CD4-positive, alpha-beta T cell treated with Interleukin-21 for 1 hour (primary cell): Measurements from ENCODE around the gene DNAJC22.

Source experiments
- DNase-seq: peaks from one replicate; pipeline ENCODE4 v3.0.0-alpha.2; 2020

Gene DNAJC22

DNA sequence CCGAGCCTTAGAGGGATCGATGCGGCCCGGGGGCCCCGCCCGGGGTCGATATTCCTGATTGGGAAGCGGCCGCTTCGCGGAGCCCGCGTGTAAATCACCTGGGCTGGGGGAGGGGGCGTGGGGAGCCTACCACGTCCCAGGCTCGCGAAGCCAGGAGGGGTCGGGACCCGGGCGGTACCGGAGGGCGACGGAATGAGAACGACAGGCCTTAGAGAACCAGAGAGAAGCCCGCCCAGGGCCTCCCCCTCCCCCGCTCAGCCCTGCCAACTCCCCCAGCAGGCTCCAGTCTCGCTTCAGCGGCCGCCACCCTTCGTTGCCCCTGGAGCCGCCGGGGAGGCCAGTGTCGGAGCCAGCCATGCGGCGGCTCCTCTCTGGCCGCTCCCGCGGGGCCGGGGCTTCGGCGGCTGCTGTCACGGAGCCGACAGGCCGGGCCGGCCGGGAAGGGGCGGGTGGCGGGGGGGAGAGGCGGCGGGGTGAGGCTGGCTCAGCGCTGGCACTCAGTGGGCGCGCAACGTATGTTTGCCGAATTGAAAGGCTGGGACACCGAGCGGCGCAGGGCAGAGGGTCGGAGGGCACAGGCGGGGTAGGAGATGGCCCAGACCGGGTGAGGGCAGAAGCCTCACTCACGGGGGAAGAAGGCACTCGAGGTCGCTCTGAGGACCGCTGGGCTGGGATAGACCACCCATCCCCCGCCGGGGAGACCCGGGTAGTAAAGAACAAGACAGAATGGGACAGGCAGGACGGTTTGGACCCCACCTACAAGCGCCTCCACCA is 1.4 kb upstream of the DNAJC22 start:
- no peak for DNase-seq

DNA sequence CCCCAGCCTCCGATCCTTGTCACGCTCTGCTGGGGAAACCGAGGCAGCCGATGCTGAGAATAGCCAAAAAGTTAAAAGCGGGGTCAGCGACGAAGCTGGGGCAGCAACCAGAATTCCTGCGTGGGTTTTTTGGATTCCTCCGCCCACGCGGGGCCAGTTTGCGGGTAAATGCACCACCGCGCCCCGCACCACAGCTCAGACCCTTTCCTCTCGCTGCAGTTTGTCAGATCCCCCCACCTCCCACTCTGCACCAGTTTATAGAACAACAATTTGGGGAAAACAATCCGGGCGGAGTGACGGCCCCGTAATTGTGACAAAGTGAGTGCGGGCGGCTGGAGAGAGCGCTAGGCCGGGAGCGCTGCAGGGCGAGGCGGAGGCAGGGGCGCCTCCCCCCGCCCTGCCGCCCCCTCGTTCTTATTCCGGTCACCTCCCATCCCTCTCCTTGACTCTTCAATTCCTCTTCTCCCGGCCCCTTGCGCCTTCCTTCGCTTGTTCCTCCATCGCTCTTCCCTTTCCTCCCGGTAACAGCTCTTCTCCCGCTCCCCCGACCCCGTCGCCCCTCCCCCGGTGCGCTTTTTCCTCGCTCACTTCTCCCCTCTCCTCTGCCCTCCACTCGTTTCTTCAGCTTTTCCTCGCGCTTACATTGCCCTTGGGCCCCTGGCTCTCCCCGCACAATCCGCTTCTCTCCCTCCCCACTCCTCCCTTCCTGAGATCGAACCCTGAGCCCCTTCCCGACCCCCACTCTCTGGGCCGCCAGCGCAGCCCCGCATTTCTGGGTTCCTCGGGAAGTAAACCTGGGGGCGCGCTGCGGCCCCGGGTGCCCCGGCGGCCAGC is 646 bp upstream of the DNAJC22 start:
- no peak for DNase-seq

DNA sequence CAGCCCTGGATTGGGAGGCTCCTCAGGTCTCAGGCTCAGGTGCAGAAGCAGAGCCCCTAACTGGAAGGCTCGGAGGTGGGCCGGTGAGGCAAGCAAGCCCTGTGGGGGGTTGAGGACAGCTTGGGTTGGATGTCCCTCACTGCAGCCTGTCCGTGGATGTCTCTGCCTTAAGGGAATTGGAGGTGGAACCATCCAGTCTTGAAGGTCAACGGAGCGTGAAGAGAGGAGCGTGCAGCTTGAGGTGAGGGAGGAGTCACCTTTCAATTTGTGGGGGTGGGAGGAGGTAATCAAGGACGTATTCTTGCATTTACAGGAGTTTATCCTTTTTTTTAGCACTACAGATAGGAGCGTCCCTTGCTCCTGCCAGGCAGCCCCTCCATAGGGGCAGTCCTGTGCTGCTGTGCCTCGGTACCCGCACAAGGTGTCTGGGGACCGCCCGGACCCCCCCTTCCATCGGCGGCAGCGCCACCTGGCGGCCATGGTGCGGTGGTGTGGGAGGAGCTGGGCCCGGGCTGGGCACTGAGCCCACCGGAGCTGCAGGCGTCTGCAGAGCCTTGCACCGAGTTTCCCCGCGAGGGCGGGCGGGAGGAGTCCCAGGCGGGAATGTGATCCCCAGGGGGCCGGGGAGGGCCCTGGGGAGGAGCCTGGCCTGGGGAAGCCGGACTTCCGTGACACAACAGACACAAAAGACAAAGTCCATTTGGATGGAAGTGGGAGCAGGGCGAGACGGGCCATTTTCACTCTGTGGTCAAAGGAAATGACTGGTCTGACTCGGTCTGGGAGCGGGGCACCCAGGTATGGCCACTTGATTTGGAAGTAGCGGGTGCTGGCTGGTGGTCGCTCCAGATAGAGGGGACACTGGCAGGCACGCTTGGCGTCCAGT is 864 bp downstream of the DNAJC22 start:
- peak; percentile 81 for DNase-seq

DNA sequence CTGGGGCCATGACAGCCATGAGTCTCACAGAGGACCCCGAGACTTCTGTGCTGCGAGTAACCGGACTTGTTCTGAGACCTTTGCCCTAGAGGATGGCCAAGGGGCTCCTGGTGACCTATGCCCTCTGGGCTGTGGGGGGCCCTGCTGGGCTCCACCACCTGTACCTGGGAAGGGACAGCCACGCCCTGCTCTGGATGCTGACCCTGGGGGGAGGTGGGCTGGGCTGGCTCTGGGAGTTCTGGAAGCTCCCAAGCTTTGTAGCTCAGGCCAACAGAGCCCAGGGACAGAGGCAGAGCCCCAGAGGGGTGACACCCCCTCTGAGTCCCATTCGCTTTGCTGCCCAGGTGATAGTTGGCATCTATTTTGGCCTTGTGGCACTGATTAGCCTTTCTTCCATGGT is 2.1 kb downstream of the DNAJC22 start:
- DNase-seq: no peak

DNA sequence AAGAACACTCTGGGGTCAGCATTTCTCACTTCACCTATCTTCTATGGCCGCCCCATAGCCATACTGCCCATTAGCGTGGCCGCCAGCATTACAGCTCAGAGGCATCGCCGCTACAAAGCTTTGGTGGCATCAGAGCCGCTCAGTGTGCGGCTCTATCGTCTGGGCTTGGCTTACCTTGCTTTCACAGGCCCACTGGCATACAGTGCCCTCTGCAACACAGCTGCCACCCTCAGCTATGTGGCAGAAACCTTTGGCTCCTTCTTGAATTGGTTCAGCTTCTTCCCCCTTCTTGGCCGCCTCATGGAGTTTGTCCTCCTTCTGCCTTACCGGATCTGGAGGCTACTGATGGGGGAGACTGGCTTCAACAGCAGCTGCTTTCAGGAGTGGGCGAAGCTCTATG is 2.6 kb downstream of the DNAJC22 start:
- DNase-seq: no peak

DNA sequence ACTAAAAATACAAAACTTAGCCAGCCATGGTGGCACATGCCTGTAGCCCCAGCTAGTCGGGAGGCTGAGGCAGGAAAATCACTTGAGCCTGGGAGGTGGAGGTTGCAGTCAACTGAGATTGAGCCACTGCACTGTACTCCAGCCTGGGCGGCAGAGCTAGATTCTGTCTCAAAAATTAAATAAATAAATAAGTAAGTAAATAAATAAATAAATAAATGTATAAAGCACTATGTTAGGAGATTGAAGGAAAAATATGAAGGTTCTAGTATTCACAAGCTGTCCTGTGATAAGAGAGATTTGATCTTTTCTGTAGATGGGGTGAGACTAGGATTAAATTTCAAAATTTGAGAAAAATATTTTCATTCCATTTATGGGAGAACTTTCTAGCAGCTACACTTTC is 5.7 kb downstream of the DNAJC22 start:
- DNase-seq: no peak

DNA sequence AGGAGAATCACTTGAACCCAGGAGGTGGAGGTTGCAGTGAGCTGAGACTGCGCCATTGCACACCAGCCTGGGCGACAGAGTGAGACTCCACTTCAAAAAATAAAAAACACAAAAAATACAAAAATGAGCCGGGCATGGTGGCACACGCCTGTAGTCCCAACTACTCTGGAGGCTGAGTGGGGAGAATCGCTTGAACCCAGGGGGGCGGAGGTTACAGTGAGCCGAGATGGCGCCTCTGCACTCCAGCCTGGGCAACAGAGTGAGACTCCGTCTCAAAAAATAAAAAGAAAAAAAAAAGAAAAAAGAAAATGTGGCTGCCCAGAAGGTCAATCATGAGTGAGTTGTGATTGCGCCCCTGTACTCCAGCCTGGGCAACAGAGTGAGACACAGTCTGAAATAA is 9.2 kb downstream of the DNAJC22 start:
- no peak for DNase-seq

DNA sequence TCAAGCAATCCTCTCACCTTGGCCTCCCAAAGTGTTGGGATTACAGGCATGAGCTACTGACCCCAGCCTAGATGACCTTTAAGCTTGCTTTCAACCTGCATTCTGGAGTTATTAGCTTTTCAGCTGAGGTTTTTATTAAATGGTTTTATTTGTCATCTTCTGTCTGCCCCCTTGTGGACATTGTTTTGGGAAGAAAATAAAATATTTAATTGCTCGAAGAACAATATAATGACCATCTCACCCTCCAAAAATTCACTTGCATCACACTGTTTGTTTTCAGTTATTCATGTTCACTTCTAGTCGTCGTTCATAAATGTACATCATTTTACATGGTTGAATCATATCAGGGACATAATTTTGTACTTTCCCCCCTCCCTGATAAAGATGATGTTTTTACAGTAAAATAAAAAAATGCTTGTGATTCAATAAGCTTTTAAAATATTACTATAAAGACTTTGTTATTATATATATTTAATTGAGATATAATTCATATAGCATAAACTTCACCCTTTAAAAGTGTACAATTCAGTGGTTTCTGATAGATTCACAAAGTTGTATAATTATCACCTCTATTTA is 10.5 kb downstream of the DNAJC22 start:
- no peak for DNase-seq

DNA sequence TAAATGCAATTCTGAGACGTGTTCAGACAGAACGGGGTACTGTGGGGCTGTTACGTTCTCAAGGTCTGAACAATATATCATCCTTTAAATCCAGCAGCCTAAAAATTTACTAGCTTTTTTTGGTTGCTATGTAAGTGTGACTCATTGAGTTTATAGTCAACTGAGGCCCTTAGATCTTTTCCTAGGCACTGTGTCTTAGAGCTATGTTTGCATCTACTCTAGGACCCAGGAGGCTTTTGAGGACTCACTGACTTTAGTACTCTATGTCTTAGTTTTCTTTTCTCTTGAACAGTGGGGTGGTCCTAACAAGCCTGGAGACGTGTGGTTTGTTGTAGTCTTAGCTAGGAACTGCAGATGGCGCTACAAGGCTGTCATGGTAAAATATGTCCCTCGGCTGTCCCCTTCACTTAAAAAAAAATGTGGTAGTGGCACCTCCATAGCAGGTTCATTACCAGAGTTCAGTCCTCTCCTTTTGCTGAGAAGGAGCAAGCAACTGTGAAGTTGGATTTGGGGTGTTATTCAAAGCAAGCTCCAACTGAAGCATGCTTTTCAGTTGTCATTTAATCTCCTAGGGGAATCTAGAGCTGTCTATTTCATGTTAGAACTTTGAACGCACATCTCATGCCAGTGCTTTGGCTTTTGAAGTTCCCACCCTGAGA is 11.9 kb downstream of the DNAJC22 start:
- DNase-seq: peak; percentile 77

DNA sequence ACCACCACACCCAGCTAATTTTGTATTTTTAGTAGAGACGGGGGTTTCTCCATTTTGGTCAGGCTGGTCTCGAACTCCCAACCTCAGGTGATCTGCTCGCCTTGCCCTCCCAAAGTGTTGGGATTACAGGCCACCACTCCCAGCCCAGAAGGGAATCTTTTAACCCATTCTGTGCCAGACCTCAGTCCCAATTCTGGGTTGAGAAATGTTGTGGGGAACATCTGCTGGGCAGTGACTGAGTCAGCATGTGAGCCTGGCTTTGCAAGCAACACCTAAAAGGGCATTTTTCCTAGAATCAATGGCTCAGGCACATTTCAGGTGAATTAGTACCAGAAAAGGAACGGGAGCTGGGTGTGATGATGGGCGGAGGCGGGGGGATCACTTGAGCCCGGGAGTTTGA is 13.0 kb downstream of the DNAJC22 start:
- no peak for DNase-seq

DNA sequence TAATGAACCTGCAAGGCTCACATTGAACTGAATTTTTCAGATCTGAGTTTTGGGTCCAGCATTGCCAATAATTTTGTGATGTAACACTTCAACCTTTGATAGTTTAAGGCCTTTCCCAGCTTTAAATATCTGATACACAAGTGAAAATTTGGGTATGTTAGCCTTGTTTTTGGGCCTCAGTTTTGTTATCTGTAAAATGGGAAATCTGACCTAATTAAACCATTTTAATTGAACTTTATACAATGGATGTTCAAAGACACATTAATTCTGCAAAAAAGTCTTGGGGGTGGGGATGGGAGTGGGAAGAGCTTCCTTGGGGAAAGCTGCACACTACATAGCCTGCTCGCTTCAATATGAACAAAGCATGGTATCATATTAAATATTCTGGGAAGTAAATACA is 15.4 kb downstream of the DNAJC22 start:
- no peak for DNase-seq

DNA sequence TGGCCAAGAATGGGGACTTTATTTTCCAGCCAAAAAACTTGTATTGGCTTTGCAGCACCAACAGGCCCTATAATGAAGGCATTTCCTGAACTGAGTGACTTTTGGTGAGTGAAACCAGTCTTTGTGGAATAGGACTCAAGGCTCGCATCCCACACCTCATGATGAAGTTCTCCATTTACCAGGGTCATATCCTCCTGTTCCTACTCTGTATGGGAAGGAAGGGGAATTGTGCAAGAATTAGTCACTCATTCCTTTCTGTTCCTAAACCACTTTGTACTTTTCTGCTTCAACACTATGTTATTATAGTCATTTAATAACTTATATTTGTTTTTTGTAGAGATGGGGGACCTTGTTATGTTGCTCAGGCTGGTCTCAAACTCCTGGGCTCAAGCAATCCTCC is 18.3 kb downstream of the DNAJC22 start:
- DNase-seq: no peak

DNA sequence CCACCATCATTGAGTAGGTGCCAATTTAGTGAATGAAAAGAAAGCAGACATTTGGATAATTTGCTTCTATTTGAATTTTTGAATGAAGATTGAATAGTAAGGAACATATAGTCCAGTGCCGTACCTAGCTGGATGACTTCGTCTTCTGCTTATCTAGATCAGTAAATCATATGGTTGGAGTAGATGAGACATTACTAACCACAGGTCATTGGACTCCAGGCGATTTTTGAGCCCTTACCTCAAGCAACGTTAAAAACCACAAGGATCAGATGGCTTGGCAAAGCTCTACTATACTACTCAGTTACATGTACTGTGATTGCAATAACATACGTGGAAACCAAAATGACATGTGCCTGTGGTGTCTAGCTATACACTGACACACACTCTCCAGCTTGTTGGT is 18.9 kb downstream of the DNAJC22 start:
- DNase-seq: no peak

DNA sequence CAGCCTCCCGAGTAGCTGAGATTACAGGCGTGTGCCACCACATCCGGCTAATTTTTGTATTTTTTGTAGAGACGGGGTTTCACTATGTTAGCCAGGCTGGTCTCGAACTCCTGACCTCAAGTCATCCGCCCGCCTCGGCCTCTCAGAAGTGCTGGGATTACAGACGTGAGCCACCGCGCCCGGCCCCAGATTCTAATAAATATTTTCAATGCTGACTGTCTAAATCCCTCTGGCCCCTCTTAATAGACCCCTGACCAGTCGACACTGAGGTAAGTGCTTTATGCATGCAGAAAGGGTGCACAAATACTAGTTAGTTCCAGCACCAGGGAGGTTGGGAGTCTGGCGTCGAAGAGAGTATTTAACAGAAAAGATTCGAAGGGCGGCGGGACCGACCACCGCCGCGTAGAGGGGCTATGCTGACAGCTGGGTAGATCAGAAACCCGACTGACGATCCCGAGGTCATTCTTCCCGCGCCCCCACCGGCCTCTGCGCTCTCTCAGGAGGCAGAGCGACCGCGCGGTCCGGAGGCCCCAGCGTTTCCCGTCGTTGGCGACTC is 19.5 kb downstream of the DNAJC22 start:
- DNase-seq: no peak

DNA sequence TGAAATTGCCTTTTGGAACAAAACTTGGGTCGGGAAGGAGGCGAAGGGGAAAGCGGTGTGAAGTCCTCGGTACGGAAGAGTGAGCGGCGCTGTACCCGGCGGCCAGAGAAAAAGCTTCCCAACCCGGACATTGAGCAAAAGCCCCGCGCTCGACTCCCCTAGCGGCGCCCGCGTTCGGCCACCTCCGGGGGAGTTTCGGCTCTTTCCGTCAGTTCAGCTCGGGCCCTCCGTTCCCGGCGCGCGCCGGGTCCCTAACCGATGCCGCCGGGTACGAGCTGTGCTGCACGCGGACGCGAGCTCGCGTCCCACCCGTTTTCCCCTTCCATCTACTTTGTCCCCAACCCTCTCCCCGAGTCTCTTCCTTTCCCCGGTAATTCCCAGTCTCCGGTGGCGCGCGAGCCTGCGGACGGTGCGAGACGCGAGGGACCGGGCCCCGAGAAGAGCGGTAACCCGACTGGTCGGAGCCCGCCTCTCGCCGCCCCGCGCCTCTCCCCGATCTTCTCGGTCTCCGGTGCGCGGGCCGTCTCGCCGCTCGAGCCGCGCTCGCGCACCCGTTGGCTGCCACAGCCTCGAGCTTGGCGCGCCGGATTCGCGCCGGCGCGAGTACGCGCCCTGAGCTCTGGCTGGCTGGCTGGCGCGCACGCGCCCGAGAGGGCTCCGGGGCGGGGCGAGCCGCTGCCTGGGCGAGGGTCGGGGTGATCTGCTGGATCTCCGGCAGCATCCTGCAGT is 20.1 kb downstream of the DNAJC22 start:
- DNase-seq: peak; percentile 88

DNA sequence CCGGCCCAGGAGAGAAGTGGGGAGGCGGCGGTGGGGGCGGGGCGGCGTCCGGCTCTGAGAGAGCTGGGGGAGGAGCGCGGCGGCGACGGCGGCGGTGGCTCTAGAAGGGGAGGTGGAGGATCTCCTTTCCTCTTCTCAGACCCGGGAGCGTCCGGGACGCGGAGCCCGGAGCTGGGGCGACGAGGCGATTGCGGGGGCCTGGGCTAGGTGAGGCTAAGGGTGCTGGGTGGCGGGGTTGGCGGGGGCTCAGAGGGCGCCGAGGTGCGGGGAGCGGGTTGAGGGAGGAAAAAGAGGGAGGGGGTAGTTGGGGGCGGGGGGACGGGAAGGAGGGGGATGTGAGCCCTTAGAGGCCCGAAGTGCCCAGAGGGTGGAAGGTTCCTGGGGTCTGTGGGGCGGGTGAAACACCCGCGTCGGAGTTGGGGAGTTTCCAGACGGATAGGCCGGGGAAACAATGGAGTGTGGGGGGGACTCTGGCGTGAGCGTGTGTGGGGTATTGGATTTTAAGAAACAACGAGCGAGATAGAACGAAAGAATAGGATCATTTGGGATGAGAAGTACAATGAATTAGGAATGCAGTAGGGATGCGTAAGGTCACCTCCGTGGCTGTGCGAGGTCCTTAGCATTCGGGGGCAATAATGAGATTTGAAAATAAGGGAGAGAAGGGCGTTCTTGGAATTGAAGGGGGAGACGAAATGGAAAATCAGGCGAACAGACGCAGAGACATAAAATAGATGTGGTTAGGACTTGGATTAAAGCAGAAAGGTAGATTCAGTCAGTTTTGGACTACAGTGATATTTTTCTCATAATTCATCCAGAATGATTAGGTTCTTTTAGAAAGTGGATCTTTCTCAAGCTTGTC is 20.9 kb downstream of the DNAJC22 start, which contains the start of gene SPATS2:
TSS of gene SPATS2 (plus strand) at position 82 of the 859 bp plus-strand sequence. CDS start 93,551 bp downstream, outside the sequence.
- no peak for DNase-seq

DNA sequence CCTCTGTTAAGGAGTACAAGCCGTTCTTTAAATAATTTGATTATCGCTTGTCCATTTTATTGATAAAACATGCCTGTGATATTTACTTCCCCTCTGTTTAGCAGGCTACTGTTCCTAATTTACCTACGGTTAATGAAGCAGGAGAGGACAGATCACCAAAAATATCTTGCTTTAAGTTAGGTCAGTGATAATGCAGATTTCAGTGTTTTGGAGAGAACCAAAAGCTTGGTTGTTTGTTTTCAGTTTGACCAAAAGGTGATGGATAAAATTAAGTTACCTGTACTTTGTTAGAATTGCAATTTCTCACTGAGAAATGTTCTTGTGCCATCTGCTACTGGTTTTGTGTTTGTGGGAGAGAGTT is 21.5 kb downstream of the DNAJC22 start:
- no peak for DNase-seq

DNA sequence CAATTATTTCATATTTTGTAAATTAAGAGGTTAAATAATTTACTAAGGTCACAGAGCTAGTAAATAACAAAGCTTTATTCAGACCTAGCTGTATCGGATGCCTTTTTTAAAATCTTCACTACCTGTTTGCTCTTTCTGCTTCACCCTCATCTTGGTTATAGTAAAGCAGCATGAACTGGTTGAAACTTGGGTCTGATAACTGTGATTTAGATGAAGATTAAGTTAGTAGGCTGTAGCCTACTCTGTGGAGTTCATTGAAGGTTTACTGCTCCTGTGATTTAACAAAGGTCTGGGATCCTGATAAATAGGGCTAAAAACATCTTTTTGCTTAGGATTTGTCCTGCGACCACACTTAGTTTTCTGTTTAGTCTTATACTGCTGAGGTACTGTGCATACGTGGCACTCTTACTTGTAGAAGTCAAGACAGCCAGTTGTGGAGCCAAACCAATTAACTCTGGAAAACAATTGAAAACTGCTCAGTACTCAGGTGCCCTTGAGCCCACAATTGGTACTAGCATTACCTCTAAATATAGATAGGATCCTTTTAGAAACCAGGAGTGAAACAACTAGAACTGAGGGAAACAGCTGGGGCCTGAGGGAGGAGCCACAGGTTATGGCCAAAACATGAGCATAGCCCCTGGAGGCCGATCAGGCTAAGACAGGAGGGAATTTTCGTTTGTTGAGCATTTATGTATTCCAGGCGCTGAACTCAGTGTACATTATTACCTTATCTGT is 22.9 kb downstream of the DNAJC22 start:
- DNase-seq: peak; percentile 27

DNA sequence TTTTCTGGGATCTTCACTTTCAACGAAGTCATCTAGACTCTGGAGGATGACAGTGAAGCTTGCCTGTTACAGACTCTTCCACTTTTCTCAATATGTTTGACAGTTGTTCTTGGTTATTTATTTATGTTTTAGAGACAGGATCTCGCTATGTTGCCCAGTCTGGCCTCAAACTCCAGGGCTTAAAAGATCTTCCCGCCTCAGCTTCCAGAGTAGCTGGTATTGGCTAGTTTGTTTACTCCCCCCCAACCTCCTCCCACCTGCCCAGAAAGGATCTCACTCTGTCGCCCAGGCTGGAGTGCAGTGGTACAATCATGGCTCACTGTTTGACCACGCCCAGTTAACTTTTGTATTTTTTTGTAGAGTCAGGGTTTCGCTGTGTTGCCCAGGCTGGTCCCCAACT is 23.9 kb downstream of the DNAJC22 start:
- no peak for DNase-seq

DNA sequence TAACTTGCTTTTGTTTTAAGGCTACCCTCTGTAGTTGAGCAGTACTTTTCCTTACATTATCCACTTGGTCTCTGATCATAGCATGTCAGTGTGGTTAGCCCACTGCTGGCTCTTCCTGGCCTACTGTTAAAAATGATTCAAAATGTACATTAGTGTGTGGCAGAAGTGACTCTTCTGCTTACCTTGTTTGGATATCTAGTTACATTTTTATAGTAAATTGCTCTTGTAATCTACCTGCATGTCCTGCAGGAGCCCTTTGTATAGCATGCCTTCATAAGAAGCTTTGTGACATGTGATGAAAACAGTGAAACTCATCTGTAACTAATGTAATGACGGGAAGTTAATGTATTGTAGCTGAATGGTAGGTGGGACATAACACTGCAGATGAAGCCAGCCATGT is 28.7 kb downstream of the DNAJC22 start:
- DNase-seq: no peak
